HG03280 (cell line): Measurements from ENCODE around the gene NTHL1.

Experiments used
- ATAC-seq: cut with Tn5 transposase; IDR thresholded peaks from one replicate; pipeline ENCODE4 v1.9.1; 2021; ENCODE audit warnings: mild to moderate bottlenecking, moderate library complexity; ENCODE audit not compliant: unreplicated experiment

NTHL1 gene

DNA sequence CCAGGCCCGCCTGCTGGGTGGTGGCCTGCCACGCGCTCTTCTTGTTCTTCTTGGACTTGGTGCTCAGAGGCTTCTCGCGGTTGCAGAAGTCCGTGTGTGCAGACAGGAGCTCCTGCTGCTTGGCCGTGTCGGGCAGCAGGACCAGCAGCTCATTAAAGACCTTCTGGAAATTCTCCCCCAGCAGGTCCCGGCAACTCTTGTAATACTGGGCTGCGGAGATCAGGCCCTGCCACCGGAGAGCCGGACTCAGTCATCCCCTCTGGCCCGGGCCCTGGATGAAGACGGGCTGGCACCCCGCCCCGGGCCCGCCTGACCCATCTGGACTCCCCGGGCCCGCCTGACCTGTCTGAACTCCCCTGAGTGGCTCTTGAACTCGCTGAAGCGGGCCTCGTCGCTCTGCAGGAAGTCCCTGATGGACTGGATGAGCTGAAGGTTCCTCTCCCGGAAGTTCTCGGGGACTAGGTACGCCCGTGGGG, 49.2 kb downstream of the NTHL1 start:
- no peak for ATAC-seq

DNA sequence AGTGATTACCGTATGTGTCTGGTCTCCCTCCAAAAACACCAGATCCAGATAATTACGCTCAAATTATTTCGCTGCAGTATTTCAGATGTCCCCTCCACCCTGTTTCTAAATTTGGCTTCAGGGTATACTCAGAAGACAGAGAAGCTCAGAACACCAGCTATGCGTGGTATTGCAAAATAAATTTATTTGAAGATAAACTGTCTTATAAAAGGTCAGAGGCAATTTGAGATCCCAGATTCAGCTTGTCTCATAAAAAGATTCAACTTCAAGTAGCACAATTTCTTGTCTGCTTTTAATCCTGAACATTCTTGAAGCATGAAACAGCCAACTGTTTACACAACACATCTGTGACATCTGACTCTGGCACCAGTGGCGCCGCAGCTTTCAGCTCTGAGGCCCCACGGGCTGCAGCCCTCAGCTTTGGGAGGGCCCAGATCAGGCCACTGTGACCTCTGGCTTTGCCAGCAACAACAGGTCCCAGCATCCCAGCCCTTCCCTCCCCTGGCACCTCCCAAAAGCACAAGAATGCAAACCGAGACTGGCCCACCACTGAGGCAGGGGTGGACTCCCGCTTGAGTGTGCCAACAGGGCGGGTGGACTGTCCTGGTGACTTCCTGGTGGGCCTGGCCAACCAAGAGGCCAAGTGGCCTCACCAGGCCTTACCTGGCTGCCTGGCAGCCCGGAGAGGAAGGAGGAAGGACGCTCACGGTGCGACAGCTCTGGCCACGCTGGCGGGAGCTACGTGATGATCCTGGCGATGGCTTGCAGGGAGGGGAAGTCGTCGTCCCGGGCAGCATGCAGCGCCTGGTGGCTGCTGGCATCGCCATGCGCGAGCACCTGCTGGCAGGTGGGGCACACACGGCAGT, 49.9 kb downstream of the NTHL1 start:
- ATAC-seq, result no peak

DNA sequence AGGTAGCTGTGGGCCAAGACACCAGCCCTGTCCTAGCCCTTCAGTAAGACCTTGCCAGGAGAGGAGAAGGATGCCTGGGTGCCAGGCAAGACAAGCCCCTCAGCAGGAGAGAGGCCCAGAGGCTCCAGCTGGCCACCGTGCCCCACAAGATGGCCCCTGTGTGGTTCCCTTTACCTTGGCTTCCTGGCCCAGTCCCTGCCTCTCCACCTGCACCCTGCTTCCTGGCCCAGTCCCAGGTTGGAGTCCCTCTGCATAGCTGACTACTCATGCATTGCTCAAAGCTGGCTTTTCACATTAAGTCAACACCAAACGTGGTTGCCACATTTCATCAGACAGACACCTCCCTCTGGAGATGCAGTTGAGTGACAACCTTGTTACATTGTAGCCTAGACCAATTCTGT, 53.9 kb downstream of the NTHL1 start:
- no peak for ATAC-seq

DNA sequence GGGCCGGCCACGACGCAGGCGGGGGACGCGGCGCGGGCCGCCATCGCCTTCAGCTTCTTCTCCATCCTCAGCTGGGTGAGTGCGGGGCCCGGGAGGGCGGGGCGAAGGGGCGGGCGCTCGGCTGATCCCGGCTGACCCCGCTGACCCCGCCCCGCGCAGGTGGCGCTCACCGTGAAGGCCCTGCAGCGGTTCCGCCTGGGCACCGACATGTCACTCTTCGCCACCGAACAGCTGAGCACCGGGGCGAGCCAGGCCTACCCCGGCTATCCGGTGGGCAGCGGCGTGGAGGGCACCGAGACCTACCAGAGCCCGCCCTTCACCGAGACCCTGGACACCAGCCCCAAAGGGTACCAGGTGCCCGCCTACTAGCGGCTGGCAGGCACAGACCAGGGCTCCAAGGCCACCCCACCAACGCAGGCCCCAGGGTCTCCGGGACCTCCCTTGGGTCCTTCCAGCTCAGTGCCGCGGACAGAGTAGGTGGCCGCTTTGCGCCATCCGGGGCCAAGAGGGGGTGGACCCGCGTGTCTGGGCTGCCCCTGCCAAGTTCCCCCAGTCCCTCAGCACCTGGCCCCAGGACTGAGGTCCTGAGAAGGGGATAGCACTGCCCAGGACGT, 54.8 kb downstream of the NTHL1 start:
- no peak for ATAC-seq

DNA sequence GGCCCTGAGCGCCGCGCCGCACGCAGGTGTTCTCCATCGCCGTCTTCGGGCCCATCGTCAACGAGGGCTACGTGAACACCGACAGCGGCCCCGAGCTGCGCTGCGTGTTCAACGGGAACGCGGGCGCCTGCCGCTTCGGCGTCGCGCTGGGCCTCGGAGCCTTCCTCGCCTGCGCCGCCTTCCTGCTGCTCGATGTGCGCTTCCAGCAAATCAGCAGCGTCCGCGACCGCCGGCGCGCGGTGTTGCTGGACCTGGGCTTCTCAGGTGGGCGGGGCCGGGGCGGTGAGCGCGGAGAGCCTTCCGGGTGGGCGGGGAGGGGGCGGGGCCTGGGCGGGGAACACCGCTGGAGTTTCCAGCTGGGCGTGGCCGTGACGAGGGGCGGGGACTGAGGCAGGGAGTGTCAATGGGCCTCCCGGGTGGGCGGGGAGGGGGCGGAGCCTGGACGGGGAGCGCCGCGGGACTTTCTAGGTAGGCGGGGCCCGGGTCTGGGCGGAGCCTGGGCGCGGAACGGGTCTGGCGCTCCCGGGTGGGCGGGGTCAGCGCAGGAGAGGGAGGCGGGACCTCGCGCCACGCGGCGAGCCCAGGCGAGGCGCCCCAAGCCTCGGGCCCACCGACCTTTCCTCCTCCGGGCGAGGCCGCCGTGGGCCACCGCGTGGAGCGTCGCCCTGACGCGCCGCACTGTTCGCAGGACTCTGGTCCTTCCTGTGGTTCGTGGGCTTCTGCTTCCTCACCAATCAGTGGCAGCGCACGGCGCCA, 55.5 kb downstream of the NTHL1 start:
- peak; percentile 59 for ATAC-seq

DNA sequence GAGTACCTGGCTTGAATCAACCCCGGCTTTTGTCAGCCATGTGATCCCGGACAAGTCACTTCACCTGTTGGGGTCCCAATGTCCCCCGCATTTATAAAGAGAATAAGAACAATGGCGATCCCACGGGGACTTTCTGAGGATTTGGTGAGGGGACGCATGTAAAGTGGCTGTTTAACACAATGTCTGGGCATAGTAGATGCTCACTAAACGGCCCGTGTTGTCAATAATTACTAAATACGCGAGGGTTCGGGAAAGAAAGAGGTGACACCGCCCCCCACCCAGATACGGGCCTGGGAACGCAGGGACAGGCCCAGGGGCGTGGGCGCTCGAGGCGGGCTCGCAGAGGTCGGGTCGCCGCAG, 56.1 kb downstream of the NTHL1 start:
- no peak for ATAC-seq

DNA sequence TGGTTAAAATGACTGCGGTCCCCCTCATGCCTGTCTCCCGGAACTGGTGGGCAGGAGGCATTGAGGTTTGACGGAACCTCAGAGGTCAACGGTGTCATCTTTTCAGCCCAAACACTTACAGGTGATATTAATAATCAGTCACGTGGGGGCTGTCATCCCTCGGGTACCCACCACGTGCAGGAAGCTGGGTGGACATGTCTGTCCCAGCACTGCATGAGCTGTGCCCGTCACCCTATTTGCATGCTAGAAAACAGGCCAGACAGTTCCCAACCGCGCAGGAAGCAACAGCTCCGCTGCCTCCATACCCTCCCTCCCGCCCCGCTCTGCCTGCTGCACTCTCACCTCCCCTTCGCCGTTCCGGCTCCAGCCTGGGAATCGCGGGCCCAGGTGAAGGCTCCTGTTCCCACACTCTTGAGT, 56.5 kb downstream of the NTHL1 start:
- ATAC-seq, result no peak

DNA sequence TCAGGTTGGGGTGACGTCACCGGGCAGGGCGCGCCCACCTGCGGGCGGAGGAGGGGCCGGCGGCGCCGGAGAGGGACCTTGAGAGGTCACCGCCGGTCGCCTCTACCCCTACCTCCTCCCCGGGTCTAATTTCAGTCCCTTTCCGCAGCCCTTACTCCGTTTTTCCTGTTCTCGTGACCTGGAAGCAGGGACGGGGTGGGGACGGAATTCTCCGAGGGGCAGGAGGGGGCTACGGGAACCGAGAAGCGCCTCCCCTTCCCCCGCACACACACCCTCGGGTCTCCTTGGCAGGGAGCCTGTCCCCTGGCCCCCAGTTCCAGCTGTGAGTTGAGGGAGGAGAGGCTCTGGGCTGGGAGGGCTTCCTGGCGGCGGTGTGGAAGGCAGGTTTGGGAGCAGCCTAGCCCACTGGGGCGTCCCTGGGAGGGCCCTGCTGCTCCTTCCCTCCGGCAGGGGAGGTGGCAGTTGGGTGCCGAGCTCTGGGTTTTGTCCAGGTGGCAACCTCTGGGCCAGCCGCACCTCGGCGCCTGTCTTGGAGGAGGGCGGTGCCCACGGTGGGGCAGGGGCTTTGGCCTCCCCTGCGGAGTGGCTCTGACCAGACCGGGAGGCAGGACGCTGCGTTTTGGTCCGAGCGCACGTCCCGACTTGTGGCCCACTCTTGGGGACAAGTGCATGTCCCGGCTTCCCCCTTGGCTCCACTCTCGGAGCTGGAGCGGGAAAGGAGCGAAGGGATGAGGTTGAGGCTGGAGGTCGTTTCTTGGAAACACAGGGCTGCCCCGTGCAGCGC, 57.1 kb downstream of the NTHL1 start:
- ATAC-seq, result no peak

DNA sequence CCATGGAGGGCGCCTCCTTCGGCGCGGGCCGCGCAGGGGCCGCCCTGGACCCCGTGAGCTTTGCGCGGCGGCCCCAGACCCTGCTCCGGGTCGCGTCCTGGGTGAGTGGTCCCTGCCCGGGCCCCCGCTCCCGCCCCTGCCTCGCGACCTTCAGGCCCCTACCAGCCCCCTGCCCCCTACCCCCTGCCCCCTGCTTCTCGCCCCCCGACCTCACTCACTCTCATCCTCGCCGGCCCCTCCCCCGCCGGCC, 57.6 kb downstream of the NTHL1 start:
- ATAC-seq, result no peak
